Endothelial cell (in vitro differentiated cells): ENCODE results near the gene MPZL3. TPM values are rescaled to one million over a fixed set of nuclear protein-coding genes. Genes with fewer than 3 reads are reported as not detected.

Source experiments
- DNase-seq: peaks from one replicate; pipeline ENCODE4 v3.0.0; 2021; ENCODE audit warnings: low spot score
- H3K27ac Mint-ChIP-seq: one replicate; pipeline ENCODE4 v1.8.0; 2021; ENCODE audit warnings: mixed read lengths, inconsistent platforms; ENCODE audit not compliant: unreplicated experiment
- H3K27me3 Mint-ChIP-seq: one replicate; pipeline ENCODE4 v1.8.0; 2021; ENCODE audit warnings: mild to moderate bottlenecking, moderate library complexity, mixed read lengths, inconsistent platforms; ENCODE audit not compliant: unreplicated experiment
- H3K36me3 Mint-ChIP-seq: one replicate; pipeline ENCODE4 v1.8.0; 2021; ENCODE audit warnings: mild to moderate bottlenecking, low read depth, mixed read lengths, inconsistent platforms; ENCODE audit not compliant: unreplicated experiment
- H3K4me1 Mint-ChIP-seq: one replicate; pipeline ENCODE4 v1.8.0; 2021; ENCODE audit warnings: mild to moderate bottlenecking, mixed read lengths, inconsistent platforms; ENCODE audit not compliant: unreplicated experiment
- H3K4me3 Mint-ChIP-seq: one replicate; pipeline ENCODE4 v1.8.0; 2021; ENCODE audit warnings: mild to moderate bottlenecking, mixed read lengths, inconsistent platforms; ENCODE audit not compliant: unreplicated experiment
- H3K9me3 Mint-ChIP-seq: one replicate; pipeline ENCODE4 v1.8.0; 2021; ENCODE audit warnings: mixed read lengths, inconsistent platforms; ENCODE audit not compliant: unreplicated experiment
- total RNA-seq: library from RNA; stranded (reverse); fragmentation: NEBNext Ultra II Directional; extraction: Animal tissue kit (Norgen Biotek cat#: 25700); gene quantifications from one replicate; pipeline ENCODE4 v1.2.1, GENCODE V29; 2021; ENCODE audit not compliant: unreplicated experiment
- TF ChIP-seq, protein P1 (sequence below): fragments of 200-600 bp; sonication (generic); IDR thresholded peaks from one replicate; pipeline ENCODE4 v1.5.0; 2021; ENCODE audit warnings: antibody characterized with exemption; ENCODE audit not compliant: unreplicated experiment

Gene MPZL3
- total RNA-seq, 1 donor from 2014 or later, result 10.7 TPM

DNA sequence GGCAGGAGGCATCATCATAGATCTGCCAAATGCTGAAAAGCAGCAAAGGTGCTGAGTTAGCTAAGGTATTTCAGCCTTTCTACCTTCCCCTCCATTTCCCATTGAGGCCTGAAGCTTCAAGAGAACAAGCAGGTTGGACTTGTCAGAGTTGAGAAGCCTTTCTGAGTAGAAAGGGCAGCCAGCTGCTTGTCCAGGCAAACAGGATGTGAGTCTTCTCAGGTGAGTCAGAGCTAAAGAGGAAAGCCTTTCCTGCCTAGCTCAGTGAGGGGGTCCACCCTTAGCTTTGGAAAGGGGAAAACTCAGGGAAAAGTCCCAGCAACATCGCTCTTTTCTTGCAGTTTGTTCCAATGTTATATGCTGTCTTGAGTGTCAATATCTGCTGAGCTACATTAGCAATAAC, 25.1 kb upstream of the MPZL3 start:
- no peak overlapping the region for H3K27ac Mint-ChIP-seq
- TF ChIP-seq, protein P1, sequence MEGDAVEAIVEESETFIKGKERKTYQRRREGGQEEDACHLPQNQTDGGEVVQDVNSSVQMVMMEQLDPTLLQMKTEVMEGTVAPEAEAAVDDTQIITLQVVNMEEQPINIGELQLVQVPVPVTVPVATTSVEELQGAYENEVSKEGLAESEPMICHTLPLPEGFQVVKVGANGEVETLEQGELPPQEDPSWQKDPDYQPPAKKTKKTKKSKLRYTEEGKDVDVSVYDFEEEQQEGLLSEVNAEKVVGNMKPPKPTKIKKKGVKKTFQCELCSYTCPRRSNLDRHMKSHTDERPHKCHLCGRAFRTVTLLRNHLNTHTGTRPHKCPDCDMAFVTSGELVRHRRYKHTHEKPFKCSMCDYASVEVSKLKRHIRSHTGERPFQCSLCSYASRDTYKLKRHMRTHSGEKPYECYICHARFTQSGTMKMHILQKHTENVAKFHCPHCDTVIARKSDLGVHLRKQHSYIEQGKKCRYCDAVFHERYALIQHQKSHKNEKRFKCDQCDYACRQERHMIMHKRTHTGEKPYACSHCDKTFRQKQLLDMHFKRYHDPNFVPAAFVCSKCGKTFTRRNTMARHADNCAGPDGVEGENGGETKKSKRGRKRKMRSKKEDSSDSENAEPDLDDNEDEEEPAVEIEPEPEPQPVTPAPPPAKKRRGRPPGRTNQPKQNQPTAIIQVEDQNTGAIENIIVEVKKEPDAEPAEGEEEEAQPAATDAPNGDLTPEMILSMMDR, result no peak
- no peaks in the 10 kb centered on the region for H3K27me3 Mint-ChIP-seq
- no peaks in the 10 kb centered on the region for H3K9me3 Mint-ChIP-seq
- no peak for DNase-seq
- H3K36me3 Mint-ChIP-seq, result no peaks in the 10 kb centered on the region
- peaks cover 23% of the 10 kb centered on the region for H3K4me1 Mint-ChIP-seq
- H3K4me3 Mint-ChIP-seq, result no peak overlapping the region

DNA sequence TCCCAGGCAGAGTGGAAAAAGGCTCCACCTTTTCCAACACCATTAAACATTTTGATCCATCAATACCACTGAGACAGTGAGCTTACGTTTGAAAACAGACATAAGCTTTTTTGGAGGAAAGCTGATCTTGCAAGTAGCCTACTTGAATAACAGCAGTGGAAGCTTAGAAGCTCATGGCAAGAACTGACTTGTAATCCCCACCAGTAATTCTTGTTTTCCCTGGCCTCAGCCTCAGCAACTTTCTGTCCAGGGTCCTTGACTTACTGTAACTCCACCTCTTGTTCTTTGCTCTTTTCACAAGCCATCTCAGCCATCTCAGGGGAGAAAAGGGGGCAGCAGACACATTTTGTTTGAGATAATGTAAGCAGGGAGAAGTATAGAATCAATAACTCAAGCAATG, 24.3 kb upstream of the MPZL3 start:
- Mint-ChIP-seq H3K9me3 (no peaks in the 10 kb centered on the region), H3K4me3 (no peak overlapping the region), H3K27ac (no peak overlapping the region), H3K36me3 (no peaks in the 10 kb centered on the region), H3K27me3 (no peaks in the 10 kb centered on the region), H3K4me1 (peaks cover 23% of the 10 kb centered on the region)
- no peak for DNase-seq
- TF ChIP-seq, protein P1, result no peak

DNA sequence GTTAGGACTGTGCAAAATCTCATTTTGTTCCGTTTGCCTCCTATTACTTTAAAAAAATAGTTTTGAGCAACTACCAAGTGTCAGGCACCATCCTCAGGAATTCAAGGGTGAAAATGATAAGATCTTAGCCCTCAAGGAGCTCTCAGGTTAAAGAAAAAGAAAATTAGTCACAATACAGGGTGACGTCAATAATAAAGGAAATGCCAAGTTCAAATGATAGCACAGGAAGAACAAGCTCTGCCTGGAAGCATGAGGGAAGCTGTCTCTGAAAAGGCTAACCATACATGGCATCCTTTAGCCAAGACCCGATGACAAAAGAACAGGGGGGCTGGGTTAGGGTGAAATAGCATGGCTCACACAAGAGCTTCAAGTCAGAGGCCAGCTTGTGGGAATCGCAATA, 23.0 kb upstream of the MPZL3 start:
- no peak overlapping the region for H3K27ac Mint-ChIP-seq
- DNase-seq, result no peak
- H3K9me3 Mint-ChIP-seq, result no peaks in the 10 kb centered on the region
- peaks cover 2% of the 10 kb centered on the region for H3K27me3 Mint-ChIP-seq
- H3K4me1 Mint-ChIP-seq, result peaks cover 23% of the 10 kb centered on the region
- no peaks in the 10 kb centered on the region for H3K36me3 Mint-ChIP-seq
- TF ChIP-seq, protein P1, result no peak
- no peak overlapping the region for H3K4me3 Mint-ChIP-seq

DNA sequence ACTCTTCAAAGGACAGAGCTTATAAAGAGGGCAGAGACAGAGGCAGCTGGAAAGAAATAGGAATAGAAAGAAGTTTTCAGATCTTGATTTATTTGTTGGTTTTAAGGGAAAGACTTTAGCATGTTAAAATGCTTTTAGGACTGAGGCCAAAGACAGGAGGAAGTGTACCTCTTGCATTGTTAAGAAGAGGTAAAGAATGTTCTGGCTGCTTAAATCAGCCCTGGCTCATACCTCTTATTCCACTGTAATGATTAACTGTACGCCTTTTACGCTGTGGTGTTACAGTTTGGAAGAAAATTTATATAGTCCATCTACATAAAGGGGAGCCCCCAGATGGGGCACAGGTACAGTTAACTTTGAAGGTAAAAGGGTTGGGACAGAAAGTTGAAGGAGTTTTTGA, 22.0 kb upstream of the MPZL3 start:
- Mint-ChIP-seq H3K36me3 (no peaks in the 10 kb centered on the region), H3K4me1 (peaks cover 29% of the 10 kb centered on the region), H3K9me3 (no peaks in the 10 kb centered on the region), H3K27me3 (peaks cover 2% of the 10 kb centered on the region), H3K4me3 (no peak overlapping the region), H3K27ac (no peak overlapping the region)
- DNase-seq, result no peak
- TF ChIP-seq, protein P1, result no peak

DNA sequence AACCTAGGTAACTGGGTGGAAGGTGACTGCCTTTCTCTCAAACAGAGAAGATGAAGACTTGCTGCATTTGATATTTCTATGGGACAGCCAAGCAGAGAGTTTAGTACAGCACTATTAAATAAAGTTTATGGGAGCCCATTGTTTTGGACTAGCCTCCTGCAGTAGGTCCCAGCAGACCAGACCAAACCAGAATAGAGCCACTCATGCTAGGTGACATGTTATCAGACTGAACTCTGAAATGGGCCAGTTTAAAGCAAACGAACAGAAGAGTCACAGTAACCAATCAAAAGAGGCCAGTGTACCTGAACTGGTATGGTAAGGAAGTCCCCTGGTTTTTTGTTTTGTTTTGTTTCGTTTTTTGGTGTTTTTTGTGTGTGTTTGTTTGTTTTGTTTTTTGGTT, 19.8 kb upstream of the MPZL3 start:
- Mint-ChIP-seq H3K27ac (no peak overlapping the region), H3K27me3 (peaks cover 2% of the 10 kb centered on the region), H3K36me3 (no peaks in the 10 kb centered on the region), H3K9me3 (no peaks in the 10 kb centered on the region), H3K4me1 (peaks cover 23% of the 10 kb centered on the region), H3K4me3 (no peak overlapping the region)
- TF ChIP-seq, protein P1, result no peak
- DNase-seq, result no peak
